Activated T-helper 17 cell treated with anti-CD3 and anti-CD28 coated beads, Interleukin-2, amount 50 U/mL, for 72 hours (primary cell): ENCODE data around the gene SDK1. TPM values are rescaled to one million over a fixed set of nuclear protein-coding genes. Genes with fewer than 3 reads are reported as not detected.

ENCODE experiments used
- ATAC-seq: fragments of 150-1000 bp; cut with Tn5 transposase; replicated peaks from 2 replicates; pipeline ENCODE4 v1.10.0; 2021; ENCODE audit warnings: mild to moderate bottlenecking, moderate library complexity
- H3K27ac Mint-ChIP-seq: one replicate; pipeline ENCODE4 v1.8.0; 2022; ENCODE audit warnings: mixed read lengths
- H3K27me3 Mint-ChIP-seq: one replicate; pipeline ENCODE4 v1.8.0; 2022; ENCODE audit warnings: mixed read lengths
- H3K36me3 Mint-ChIP-seq: one replicate; pipeline ENCODE4 v1.8.0; 2022; ENCODE audit warnings: low read depth, mild to moderate bottlenecking, mixed read lengths
- H3K4me1 Mint-ChIP-seq: one replicate; pipeline ENCODE4 v1.8.0; 2022; ENCODE audit warnings: mixed read lengths
- H3K4me3 Mint-ChIP-seq: one replicate; pipeline ENCODE4 v1.8.0; 2022; ENCODE audit warnings: mild to moderate bottlenecking, mixed read lengths
- H3K9me3 Mint-ChIP-seq: one replicate; pipeline ENCODE4 v1.8.0; 2022; ENCODE audit warnings: mixed read lengths
- total RNA-seq, 2 donors: library from RNA; stranded (reverse); gene quantifications; one replicate each; pipeline ENCODE4 v1.2.3, GENCODE V29; 2022

SDK1 gene
- total RNA-seq, 2 donors from 2014 or later = 0.06 to 1.1 TPM

- H3K9me3 Mint-ChIP-seq = no peaks in the 10 kb centered on the region
- H3K27me3 Mint-ChIP-seq = peaks cover 11% of the 10 kb centered on the region
- H3K36me3 Mint-ChIP-seq = no peaks in the 10 kb centered on the region
- ATAC-seq = no peak
- no peaks in the 10 kb centered on the region for H3K4me1 Mint-ChIP-seq
- no peak overlapping the region for H3K4me3 Mint-ChIP-seq
- no peak overlapping the region for H3K27ac Mint-ChIP-seq
Observed at GRCh38 chr7:4113976-4114375, 812.9 kb downstream of the SDK1 start.

GRCh38 chr7:4115442-4115841, 814.4 kb downstream of the SDK1 start:
- Mint-ChIP-seq H3K4me3 (no peak overlapping the region), H3K27me3 (peaks cover 6% of the 10 kb centered on the region), H3K9me3 (peaks cover 5% of the 10 kb centered on the region), H3K4me1 (no peaks in the 10 kb centered on the region), H3K27ac (no peak overlapping the region), H3K36me3 (no peaks in the 10 kb centered on the region)
- ATAC-seq = no peak

- H3K27ac Mint-ChIP-seq = no peak overlapping the region
- peaks cover 5% of the 10 kb centered on the region for H3K9me3 Mint-ChIP-seq
- no peak overlapping the region for H3K4me3 Mint-ChIP-seq
- H3K36me3 Mint-ChIP-seq = no peaks in the 10 kb centered on the region
- no peaks in the 10 kb centered on the region for H3K4me1 Mint-ChIP-seq
- no peak for ATAC-seq
- peaks cover 6% of the 10 kb centered on the region for H3K27me3 Mint-ChIP-seq
Observed at GRCh38 chr7:4115941-4116610, 815.0 kb downstream of the SDK1 start.

- Mint-ChIP-seq H3K4me1 (no peaks in the 10 kb centered on the region), H3K4me3 (no peak overlapping the region), H3K27ac (no peak overlapping the region), H3K9me3 (peaks cover 10% of the 10 kb centered on the region), H3K27me3 (peaks cover 12% of the 10 kb centered on the region), H3K36me3 (no peaks in the 10 kb centered on the region)
- no peak for ATAC-seq
Observed at GRCh38 chr7:4119848-4120247, 818.8 kb downstream of the SDK1 start.

- H3K27ac Mint-ChIP-seq = no peak overlapping the region
- ATAC-seq = no peak
- no peaks in the 10 kb centered on the region for H3K4me1 Mint-ChIP-seq
- H3K36me3 Mint-ChIP-seq = no peaks in the 10 kb centered on the region
- peaks cover 13% of the 10 kb centered on the region for H3K27me3 Mint-ChIP-seq
- peaks cover 12% of the 10 kb centered on the region for H3K9me3 Mint-ChIP-seq
- H3K4me3 Mint-ChIP-seq = no peak overlapping the region
Observed at GRCh38 chr7:4123346-4123745, 822.3 kb downstream of the SDK1 start.

GRCh38 chr7:4123823-4124222, 822.8 kb downstream of the SDK1 start:
- Mint-ChIP-seq H3K9me3 (peaks cover 12% of the 10 kb centered on the region), H3K27me3 (peaks cover 12% of the 10 kb centered on the region), H3K4me3 (no peak overlapping the region), H3K27ac (no peak overlapping the region), H3K36me3 (no peaks in the 10 kb centered on the region), H3K4me1 (no peaks in the 10 kb centered on the region)
- ATAC-seq = no peak

- Mint-ChIP-seq H3K4me1 (no peaks in the 10 kb centered on the region), H3K27me3 (peaks cover 12% of the 10 kb centered on the region), H3K36me3 (no peaks in the 10 kb centered on the region), H3K4me3 (no peak overlapping the region), H3K27ac (no peak overlapping the region), H3K9me3 (peaks cover 12% of the 10 kb centered on the region)
- no peak for ATAC-seq
Observed at GRCh38 chr7:4124556-4125477, 823.8 kb downstream of the SDK1 start.

GRCh38 chr7:4127909-4128560, 827.0 kb downstream of the SDK1 start:
- peaks cover 3% of the 10 kb centered on the region for H3K9me3 Mint-ChIP-seq
- no peak for ATAC-seq
- H3K27me3 Mint-ChIP-seq = peaks cover 12% of the 10 kb centered on the region
- H3K4me3 Mint-ChIP-seq = no peak overlapping the region
- H3K36me3 Mint-ChIP-seq = no peaks in the 10 kb centered on the region
- no peak overlapping the region for H3K27ac Mint-ChIP-seq
- H3K4me1 Mint-ChIP-seq = no peaks in the 10 kb centered on the region

- Mint-ChIP-seq H3K27me3 (peaks cover 9% of the 10 kb centered on the region), H3K36me3 (no peaks in the 10 kb centered on the region), H3K27ac (no peak overlapping the region)
Observed at GRCh38 chr7:4129481-4130122, 828.5 kb downstream of the SDK1 start.

GRCh38 chr7:4131063-4131462, 830.0 kb downstream of the SDK1 start:
- Mint-ChIP-seq H3K9me3 (no peaks in the 10 kb centered on the region), H3K36me3 (no peaks in the 10 kb centered on the region), H3K27me3 (no peaks in the 10 kb centered on the region), H3K27ac (no peak overlapping the region), H3K4me3 (no peak overlapping the region), H3K4me1 (no peaks in the 10 kb centered on the region)
- no peak for ATAC-seq

More at GRCh38 chr7:4129481-4130122, 828.5 kb downstream of the SDK1 start:
- Mint-ChIP-seq H3K4me3 (no peak overlapping the region), H3K4me1 (no peaks in the 10 kb centered on the region), H3K9me3 (peaks cover 3% of the 10 kb centered on the region)
- ATAC-seq = no peak

GRCh38 chr7:4132221-4132620, 831.2 kb downstream of the SDK1 start:
- Mint-ChIP-seq H3K9me3 (no peaks in the 10 kb centered on the region), H3K4me1 (no peaks in the 10 kb centered on the region), H3K27ac (no peak overlapping the region), H3K4me3 (no peak overlapping the region), H3K27me3 (no peaks in the 10 kb centered on the region), H3K36me3 (no peaks in the 10 kb centered on the region)
- ATAC-seq = no peak

GRCh38 chr7:4133491-4134044, 832.5 kb downstream of the SDK1 start:
- Mint-ChIP-seq H3K27me3 (no peaks in the 10 kb centered on the region), H3K36me3 (no peaks in the 10 kb centered on the region), H3K4me1 (no peaks in the 10 kb centered on the region), H3K27ac (no peak overlapping the region), H3K4me3 (no peak overlapping the region), H3K9me3 (no peaks in the 10 kb centered on the region)
- ATAC-seq = no peak

- Mint-ChIP-seq H3K9me3 (no peaks in the 10 kb centered on the region), H3K36me3 (no peaks in the 10 kb centered on the region), H3K27ac (no peak overlapping the region), H3K4me3 (no peak overlapping the region), H3K27me3 (no peaks in the 10 kb centered on the region), H3K4me1 (no peaks in the 10 kb centered on the region)
- ATAC-seq = no peak
Observed at GRCh38 chr7:4134204-4134603, 833.2 kb downstream of the SDK1 start.

GRCh38 chr7:4134631-4135030, 833.6 kb downstream of the SDK1 start:
- no peak for ATAC-seq

More at GRCh38 chr7:4134631-4135030, 833.6 kb downstream of the SDK1 start:
- Mint-ChIP-seq H3K27ac (no peak overlapping the region), H3K4me1 (no peaks in the 10 kb centered on the region), H3K4me3 (no peak overlapping the region), H3K36me3 (no peaks in the 10 kb centered on the region), H3K9me3 (no peaks in the 10 kb centered on the region), H3K27me3 (no peaks in the 10 kb centered on the region)
